CD4-positive, alpha-beta T cell treated with Interleukin-17A for 1 hour (primary cell): ENCODE results near the gene BTBD7.
A peak's percentile ranks its signal among the peaks of the same experiment; 100 is the strongest.
"Not testable (repeated sequence)": the region's sequence is repeated elsewhere in the genome, so short reads cannot be mapped to it uniquely, and the experiment has no call there.

Experiments used
- DNase-seq: peaks from one replicate; pipeline ENCODE4 v3.0.0-alpha.2; 2020

BTBD7 gene

DNA sequence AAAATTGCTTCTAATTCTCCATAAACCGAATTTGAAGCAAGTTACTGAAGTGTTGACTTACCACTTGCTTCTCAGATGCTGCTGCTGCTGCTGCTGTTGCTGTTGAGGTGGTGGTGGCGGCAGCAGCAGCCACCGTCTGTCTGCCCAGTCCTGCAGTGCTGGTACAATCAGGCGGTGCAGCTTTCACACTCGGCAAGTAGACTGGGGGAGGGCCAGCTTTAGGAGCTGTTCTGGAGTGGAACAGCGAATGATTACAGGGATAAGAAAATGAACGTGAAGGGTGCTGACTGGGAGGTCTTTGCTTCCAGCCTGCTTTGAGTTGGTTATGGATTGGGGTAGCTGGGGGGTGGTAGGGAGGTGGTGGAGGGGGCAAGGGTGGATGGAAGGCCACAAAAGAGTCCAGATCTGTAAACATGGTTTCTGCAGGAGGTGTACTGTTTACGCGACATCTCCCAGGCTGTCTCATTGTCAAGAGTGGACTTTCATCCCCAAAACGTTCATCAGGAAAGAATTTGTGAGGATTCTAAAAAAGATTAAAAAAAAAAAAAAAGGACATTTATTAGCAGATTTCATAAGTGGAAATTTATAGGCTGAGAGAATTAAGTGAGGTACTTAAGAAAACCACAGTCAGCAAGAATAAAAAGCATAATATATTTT lies 86.9 kb downstream of the BTBD7 start:
- DNase-seq: no peak

- DNase-seq: no peak
Observed at GRCh38 chr14:93240678-93241000, 92.2 kb downstream of the BTBD7 start.

- no peak for DNase-seq
Observed at GRCh38 chr14:93239869-93240677, 92.8 kb downstream of the BTBD7 start.

DNA sequence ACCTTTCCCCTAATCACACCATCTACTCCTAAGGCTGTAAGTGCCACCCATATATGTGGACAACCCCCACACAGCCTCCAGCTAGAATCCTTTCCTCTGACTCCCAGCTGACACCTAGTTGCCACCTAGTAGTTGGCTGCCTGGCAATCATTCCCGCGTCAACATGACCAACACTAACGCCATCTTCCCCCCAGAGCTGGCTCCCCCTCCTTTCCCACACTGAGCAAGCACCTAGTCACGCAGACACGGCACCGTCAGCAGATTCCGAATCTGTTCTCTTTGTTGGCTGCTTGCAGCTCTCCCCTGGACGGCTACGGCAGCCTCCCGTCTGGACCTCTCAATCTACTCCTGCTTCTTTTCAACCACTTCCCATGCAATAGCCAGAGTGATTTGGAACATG lies 98.0 kb downstream of the BTBD7 start:
- DNase-seq: no peak

- DNase-seq: not testable (repeated sequence)
Observed at GRCh38 chr14:93233078-93233477, 99.8 kb downstream of the BTBD7 start.

GRCh38 chr14:93232159-93232558 lies 100.7 kb downstream of the BTBD7 start:
- DNase-seq: no peak

GRCh38 chr14:93231129-93231979 lies 101.5 kb downstream of the BTBD7 start:
- DNase-seq: no peak

DNA sequence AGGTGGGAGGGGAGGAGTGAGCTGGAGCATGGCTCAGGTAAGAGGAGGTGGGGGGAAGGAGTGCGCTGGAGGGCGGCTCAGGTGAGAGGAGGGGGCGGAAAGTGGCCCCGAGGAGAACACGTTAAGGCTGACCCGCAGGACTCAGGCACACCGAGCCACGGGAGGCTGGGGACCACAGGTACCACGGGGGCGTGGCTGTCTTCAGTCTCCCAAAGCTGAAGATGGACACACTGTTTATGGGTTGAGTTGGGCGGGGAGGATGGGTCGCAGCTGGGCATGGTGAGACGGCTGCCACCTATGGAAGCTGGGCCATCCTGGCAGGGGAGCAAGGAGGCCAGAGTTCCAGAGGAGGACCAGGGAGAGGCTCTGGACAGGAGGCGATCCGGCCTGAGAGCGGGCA lies 102.3 kb downstream of the BTBD7 start:
- no peak for DNase-seq

DNA sequence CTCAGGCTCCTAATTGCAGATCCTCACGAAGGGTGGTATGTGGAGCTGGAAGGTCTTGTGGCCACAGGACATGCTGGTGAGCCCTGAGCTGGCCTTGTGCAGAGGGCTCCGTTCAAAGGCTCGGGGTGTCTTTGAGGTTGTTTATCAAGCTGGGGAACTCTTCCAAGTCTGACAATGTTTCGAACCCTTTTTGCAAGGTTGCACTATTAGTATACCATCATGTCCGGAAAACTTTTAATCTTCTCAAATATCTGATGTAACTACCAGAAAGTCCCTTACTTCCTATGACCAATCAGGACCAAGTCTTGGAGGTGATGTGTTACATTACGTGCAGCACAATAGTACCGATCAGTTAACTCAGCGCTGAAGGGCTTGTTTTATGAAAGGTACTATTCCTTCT lies 104.3 kb downstream of the BTBD7 start:
- no peak for DNase-seq

DNA sequence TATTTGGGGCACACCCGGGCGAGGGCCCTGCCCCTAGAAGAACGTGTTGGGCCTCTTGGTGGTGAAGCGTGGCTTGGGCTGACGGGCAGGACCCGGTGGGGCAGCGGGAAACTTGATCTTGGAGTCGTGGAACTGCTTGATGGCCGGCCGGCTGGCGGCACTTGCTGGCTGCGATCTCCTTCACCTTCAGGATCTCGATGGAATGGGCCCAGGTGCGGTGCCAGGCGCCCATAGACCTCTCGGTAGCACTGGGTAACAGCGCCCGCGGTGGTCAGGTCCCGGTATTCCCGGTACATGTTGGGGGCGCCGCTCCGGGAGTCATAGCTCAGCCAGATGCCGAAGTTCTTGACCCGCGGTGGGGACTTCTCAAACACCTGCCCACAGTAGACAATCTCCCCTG lies 109.3 kb downstream of the BTBD7 start:
- DNase-seq: no peak

- DNase-seq: no peak
Observed at GRCh38 chr14:93220509-93220908, 112.3 kb downstream of the BTBD7 start.

GRCh38 chr14:93219103-93219726 lies 113.6 kb downstream of the BTBD7 start:
- DNase-seq: peak; percentile 73

- no peak for DNase-seq
Observed at GRCh38 chr14:93214598-93214997, 118.2 kb downstream of the BTBD7 start.

DNA sequence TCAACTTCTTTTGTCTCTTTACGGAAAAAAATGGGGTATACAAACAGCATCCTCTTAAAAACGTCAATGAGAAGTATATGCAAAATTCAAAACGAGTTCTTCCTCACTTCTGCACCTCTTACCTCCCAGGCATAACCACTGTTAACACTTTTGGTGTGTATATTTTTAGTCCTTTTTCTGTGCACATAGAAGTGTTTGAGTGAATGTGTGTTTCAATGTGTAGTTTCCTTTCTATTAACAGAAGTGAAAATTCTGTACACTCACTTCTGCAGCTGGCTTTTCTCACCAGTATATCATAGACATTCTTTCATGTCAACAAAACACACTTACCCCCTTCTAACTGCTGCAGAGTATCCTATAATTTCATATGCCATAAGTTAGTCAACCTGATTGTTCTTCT lies 120.4 kb downstream of the BTBD7 start:
- no peak for DNase-seq

- DNase-seq: peak; percentile 21
Observed at GRCh38 chr14:93207468-93208308, 125.1 kb downstream of the BTBD7 start.

- peak; percentile 90 for DNase-seq
Observed at GRCh38 chr14:93206793-93207467, 125.9 kb downstream of the BTBD7 start, which contains the start of the genes GON7 and UBR7. Gene GON7, minus strand, starts transcription at chr14:93207065. Its CDS starts 28 bp downstream, at chr14:93207037. Gene UBR7, plus strand, starts transcription at chr14:93207256. Its CDS starts 36 bp downstream, at chr14:93207292.

DNA sequence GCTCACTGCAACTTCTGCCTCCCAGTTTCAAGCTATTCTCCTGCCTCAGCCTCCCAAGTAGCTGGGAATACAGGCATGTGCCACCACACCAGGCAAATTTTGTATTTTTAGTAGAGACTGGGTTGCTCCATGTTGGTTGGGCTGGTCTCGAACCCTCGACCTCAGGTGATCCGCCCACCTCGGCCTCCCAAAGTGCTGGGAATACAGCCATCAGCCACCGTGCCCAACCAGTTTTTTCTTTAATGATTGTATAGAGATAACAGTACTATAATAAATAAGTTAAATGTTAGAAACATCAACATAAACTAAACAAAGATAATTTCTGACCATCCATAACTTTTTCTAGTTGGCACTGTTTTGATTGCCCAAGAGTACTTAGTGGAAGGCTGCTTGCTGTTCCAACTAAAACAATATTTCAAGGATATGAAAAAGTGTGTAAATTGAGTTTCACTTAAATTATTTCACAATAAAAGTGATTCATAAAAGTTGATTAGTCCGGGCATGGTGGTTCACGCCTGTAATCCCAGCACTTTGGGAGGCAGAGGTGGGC lies 131.6 kb downstream of the BTBD7 start:
- DNase-seq: no peak

GRCh38 chr14:93200553-93200952 lies 132.3 kb downstream of the BTBD7 start:
- DNase-seq: no peak

DNA sequence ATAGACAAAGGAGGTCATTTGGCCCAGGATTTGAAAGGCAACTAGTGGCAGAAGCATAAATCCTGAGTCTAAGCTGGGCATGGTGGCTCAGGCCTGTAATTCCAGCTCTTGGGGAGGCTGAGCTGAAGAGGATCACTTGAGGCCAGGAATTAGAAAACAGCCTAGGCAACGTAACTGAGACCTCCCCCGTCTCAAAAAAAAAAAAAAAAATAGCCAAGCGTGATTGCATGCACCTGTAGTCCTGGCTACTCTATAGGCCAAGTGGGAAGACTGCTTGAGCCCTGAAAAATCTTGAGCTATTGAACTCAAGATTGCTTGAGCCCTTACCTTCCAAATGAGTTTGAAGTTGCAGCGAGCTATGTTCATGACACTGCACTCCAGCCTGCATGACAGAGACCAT lies 133.8 kb downstream of the BTBD7 start:
- no peak for DNase-seq

- no peak for DNase-seq
Observed at GRCh38 chr14:93195316-93195999, 137.4 kb downstream of the BTBD7 start.
